IPS-NIHi7 (cell line): ENCODE results near the gene MTARC2.

Experiments
- DNase-seq: peaks from one replicate; pipeline ENCODE4 v3.0.0; 2012; ENCODE audit warnings: mixed read lengths; ENCODE audit errors: extremely low spot score

The MTARC2 gene

GRCh38 chr1:220800262-220800661, 52.1 kb downstream of the MTARC2 start:
- no peak for DNase-seq

GRCh38 chr1:220803401-220804201, 55.5 kb downstream of the MTARC2 start:
- no peak for DNase-seq

GRCh38 chr1:220804202-220804586, 56.1 kb downstream of the MTARC2 start:
- no peak for DNase-seq

GRCh38 chr1:220806408-220806807, 58.3 kb downstream of the MTARC2 start:
- DNase-seq: no peak

GRCh38 chr1:220807726-220808125, 59.6 kb downstream of the MTARC2 start:
- no peak for DNase-seq

GRCh38 chr1:220808345-220809186, 60.4 kb downstream of the MTARC2 start:
- DNase-seq: no peak

GRCh38 chr1:220809187-220809550, 61.0 kb downstream of the MTARC2 start:
- no peak for DNase-seq

GRCh38 chr1:220809704-220810103, 61.6 kb downstream of the MTARC2 start:
- DNase-seq: no peak

GRCh38 chr1:220810179-220810653, 62.1 kb downstream of the MTARC2 start:
- DNase-seq: peak; percentile 90

GRCh38 chr1:220810963-220811362, 62.8 kb downstream of the MTARC2 start:
- DNase-seq: no peak

GRCh38 chr1:220811695-220812094, 63.6 kb downstream of the MTARC2 start:
- no peak for DNase-seq

GRCh38 chr1:220812308-220812707, 64.2 kb downstream of the MTARC2 start:
- no peak for DNase-seq

- peak; percentile 47 for DNase-seq
These were observed 64.9 kb downstream of the MTARC2 start for GRCh38 chr1:220813013-220813412.

- no peak for DNase-seq
These were observed 67.3 kb downstream of the MTARC2 start for GRCh38 chr1:220815409-220815808.

- DNase-seq: no peak
These were observed 69.8 kb downstream of the MTARC2 start for GRCh38 chr1:220817907-220818306.

- DNase-seq: peak; percentile 55
These were observed 70.5 kb downstream of the MTARC2 start for GRCh38 chr1:220818421-220819173.

- DNase-seq: no peak
These were observed 71.4 kb downstream of the MTARC2 start for GRCh38 chr1:220819467-220820026.

- DNase-seq: no peak
These were observed 76.2 kb downstream of the MTARC2 start for GRCh38 chr1:220824031-220824989.

- no peak for DNase-seq
These were observed 77.9 kb downstream of the MTARC2 start for GRCh38 chr1:220825819-220826551.

GRCh38 chr1:220826729-220827128, 78.6 kb downstream of the MTARC2 start:
- no peak for DNase-seq
